Trophoblast cell (in vitro differentiated cells and primary cell): ENCODE data around the gene SGTA.

ENCODE experiments used
- DNase-seq, 2 donors: peaks; one replicate each; pipeline ENCODE4 v3.0.0-alpha.2; 2016
- H2AFZ ChIP-seq: 2 replicates; pipeline ENCODE4 v1.6.1; 2013; ENCODE audit warnings: low read length, moderate library complexity, mild to moderate bottlenecking; ENCODE audit not compliant: insufficient read depth, poor library complexity
- H2AK5ac ChIP-seq: 2 replicates; pipeline ENCODE4 v1.6.1; 2013; ENCODE audit warnings: mild to moderate bottlenecking, low read length
- H2BK120ac ChIP-seq: 2 replicates; pipeline ENCODE4 v1.6.1; 2013; ENCODE audit warnings: low read length, mild to moderate bottlenecking, moderate library complexity; ENCODE audit not compliant: insufficient read depth, poor library complexity
- H2BK12ac ChIP-seq: 2 replicates; pipeline ENCODE4 v1.6.1; 2013; ENCODE audit warnings: mild to moderate bottlenecking, low read length, moderate library complexity
- H2BK5ac ChIP-seq: 2 replicates; pipeline ENCODE4 v1.6.1; 2013; ENCODE audit warnings: low read length, low read depth, moderate library complexity, mild to moderate bottlenecking; ENCODE audit not compliant: poor library complexity
- H3K14ac ChIP-seq: 2 replicates; pipeline ENCODE4 v1.6.1; 2013; ENCODE audit warnings: mild to moderate bottlenecking, low read length
- H3K18ac ChIP-seq: 2 replicates; pipeline ENCODE4 v1.6.1; 2013; ENCODE audit warnings: mild to moderate bottlenecking, low read length
- H3K23ac ChIP-seq: 2 replicates; pipeline ENCODE4 v1.6.1; 2013; ENCODE audit warnings: low read length
- H3K27ac ChIP-seq: 2 replicates; pipeline ENCODE4 v1.5.1; 2013; ENCODE audit warnings: low read depth, mild to moderate bottlenecking, inconsistent platforms, low read length, moderate library complexity
- H3K27me3 ChIP-seq: 2 replicates; pipeline ENCODE4 v1.6.1; 2013; ENCODE audit warnings: inconsistent platforms, mild to moderate bottlenecking, low read length, moderate library complexity; ENCODE audit not compliant: insufficient read depth
- H3K36me3 ChIP-seq, 2 experiments: 1 replicate in 1 of 2; 2 replicates in 1 of 2; pipeline ENCODE4 v1.6.1; 2013; ENCODE audit warnings: low read length in 2 of 2, mild to moderate bottlenecking in 2 of 2, moderate library complexity in 1 of 2; ENCODE audit not compliant: insufficient read depth in 2 of 2, control insufficient read depth in 1 of 2
- H3K4ac ChIP-seq: 2 replicates; pipeline ENCODE4 v1.6.1; 2013; ENCODE audit warnings: low read depth, mild to moderate bottlenecking, low read length, moderate library complexity
- H3K4me1 ChIP-seq, 2 experiments: 1 replicate in 1 of 2; 2 replicates in 1 of 2; pipeline ENCODE4 v1.6.1; 2013; ENCODE audit warnings: low read length in 2 of 2, mild to moderate bottlenecking in 2 of 2, moderate library complexity in 1 of 2; ENCODE audit not compliant: insufficient read depth in 2 of 2, control insufficient read depth in 1 of 2
- H3K4me2 ChIP-seq: 2 replicates; pipeline ENCODE4 v1.6.1; 2013; ENCODE audit warnings: inconsistent platforms, mild to moderate bottlenecking, low read length, moderate library complexity
- H3K4me3 ChIP-seq: 2 replicates; pipeline ENCODE4 v1.5.1; 2013; ENCODE audit warnings: mild to moderate bottlenecking, low read depth, low read length, inconsistent platforms
- H3K79me1 ChIP-seq: one replicate; pipeline ENCODE4 v1.6.1; 2013; ENCODE audit warnings: low read length
- H3K79me2 ChIP-seq: 2 replicates; pipeline ENCODE4 v1.6.1; 2013; ENCODE audit warnings: low read length, mild to moderate bottlenecking; ENCODE audit not compliant: control insufficient read depth, insufficient read depth, poor library complexity
- H3K9ac ChIP-seq: 2 replicates; pipeline ENCODE4 v1.6.1; 2013; ENCODE audit warnings: mild to moderate bottlenecking, low read length
- H3K9me3 ChIP-seq: 2 replicates; pipeline ENCODE4 v1.6.1; 2013; ENCODE audit warnings: low read depth, mild to moderate bottlenecking, control low read depth, inconsistent platforms, low read length; ENCODE audit not compliant: insufficient read depth
- H4K12ac ChIP-seq: 2 replicates; pipeline ENCODE4 v1.6.1; 2013; ENCODE audit warnings: low read depth, mild to moderate bottlenecking, low read length, moderate library complexity
- H4K8ac ChIP-seq: 2 replicates; pipeline ENCODE4 v1.6.1; 2013; ENCODE audit warnings: low read depth, mild to moderate bottlenecking, low read length, moderate library complexity
- H4K91ac ChIP-seq: one replicate; pipeline ENCODE4 v1.6.1; 2013; ENCODE audit warnings: low read depth, mild to moderate bottlenecking, low read length, moderate library complexity
- WGBS: extraction: QIAGEN DNeasy Blood & Tissue Kit; methylation state at CpG from one replicate; pipeline ENCODE4 v1.1.7; 2013; ENCODE audit warnings: missing lambda C conversion rate; ENCODE audit not compliant: insufficient read length, insufficient coverage; ENCODE audit errors: extremely low coverage; 5-methylcytosine and 5-hydroxymethylcytosine counted together

Gene SGTA

GRCh38 chr19:2771786-2772674, 11.0 kb downstream of the SGTA start:
- Histone ChIP-seq H3K4me2 (no peak overlapping the region), H3K27me3 (no peaks in the 10 kb centered on the region), H3K36me3 (peaks cover 46 to 55% of the 10 kb centered on the region in 2 experiments), H3K4me1 (peaks cover 21 to 22% of the 10 kb centered on the region in 2 experiments), H2BK12ac (no peak overlapping the region), H3K79me2 (peaks cover 24% of the 10 kb centered on the region), H2BK120ac (no peak overlapping the region), H3K9me3 (no peaks in the 10 kb centered on the region), H3K14ac (no peak overlapping the region), H2BK5ac (no peak overlapping the region), H3K79me1 (no peaks in the 10 kb centered on the region), H3K4ac (peak overlapping the region; percentile 77), H2AFZ (no peak overlapping the region), H4K91ac (no peak overlapping the region), H4K8ac (no peak overlapping the region), H3K4me3 (peak overlapping the region; percentile 29), H3K27ac (peak overlapping the region; percentile 24), H3K9ac (no peak overlapping the region), H3K18ac (no peak overlapping the region), H2AK5ac (no peak overlapping the region), H4K12ac (no peak overlapping the region), H3K23ac (no peak overlapping the region)
- DNase-seq = no peak
- no CpG with 5 or more reads among the region's 29 CpGs for WGBS

- no peak overlapping the region for H4K12ac ChIP-seq
- no peak overlapping the region for H2BK12ac ChIP-seq
- no peak overlapping the region for H3K4me2 ChIP-seq
- no peak overlapping the region for H2AFZ ChIP-seq
- H3K4me3 ChIP-seq = no peak overlapping the region
- H3K36me3 ChIP-seq = peaks cover 61 to 64% of the 10 kb centered on the region in 2 experiments
- WGBS = no CpG with 5 or more reads among the region's 40 CpGs
- no peak overlapping the region for H4K8ac ChIP-seq
- peaks cover 15% of the 10 kb centered on the region for H3K79me2 ChIP-seq
- H3K27ac ChIP-seq = no peak overlapping the region
- no peak overlapping the region for H3K14ac ChIP-seq
- H3K9me3 ChIP-seq = no peaks in the 10 kb centered on the region
- H2AK5ac ChIP-seq = no peak overlapping the region
- no peaks in the 10 kb centered on the region for H3K79me1 ChIP-seq
- H2BK5ac ChIP-seq = no peak overlapping the region
- no peak overlapping the region for H3K18ac ChIP-seq
- peaks cover 14% of the 10 kb centered on the region in 2 experiments for H3K4me1 ChIP-seq
- no peaks in the 10 kb centered on the region for H3K27me3 ChIP-seq
- H2BK120ac ChIP-seq = no peak overlapping the region
- no peak overlapping the region for H4K91ac ChIP-seq
- no peak for DNase-seq
- H3K9ac ChIP-seq = no peak overlapping the region
- peak overlapping the region; percentile 35 for H3K4ac ChIP-seq
- no peak overlapping the region for H3K23ac ChIP-seq
Measured at GRCh38 chr19:2770055-2771013, 12.7 kb downstream of the SGTA start.

- no peak overlapping the region for H3K9ac ChIP-seq
- no peak overlapping the region for H3K23ac ChIP-seq
- no peak overlapping the region for H2BK12ac ChIP-seq
- no peaks in the 10 kb centered on the region for H3K27me3 ChIP-seq
- no peak overlapping the region for H4K91ac ChIP-seq
- no peak for DNase-seq
- H3K9me3 ChIP-seq = no peaks in the 10 kb centered on the region
- no peak overlapping the region for H4K12ac ChIP-seq
- H2AFZ ChIP-seq = no peak overlapping the region
- H3K4me2 ChIP-seq = no peak overlapping the region
- no peak overlapping the region for H2BK5ac ChIP-seq
- H3K79me2 ChIP-seq = peaks cover 6% of the 10 kb centered on the region
- no CpG with 5 or more reads among the region's 8 CpGs for WGBS
- peaks cover 9 to 12% of the 10 kb centered on the region in 2 experiments for H3K4me1 ChIP-seq
- no peaks in the 10 kb centered on the region for H3K79me1 ChIP-seq
- H2AK5ac ChIP-seq = no peak overlapping the region
- no peak overlapping the region for H3K14ac ChIP-seq
- H3K4ac ChIP-seq = peak overlapping the region; percentile 3
- H4K8ac ChIP-seq = no peak overlapping the region
- no peak overlapping the region for H2BK120ac ChIP-seq
- peaks cover 65 to 69% of the 10 kb centered on the region in 2 experiments for H3K36me3 ChIP-seq
- H3K18ac ChIP-seq = no peak overlapping the region
- H3K4me3 ChIP-seq = no peak overlapping the region
- no peak overlapping the region for H3K27ac ChIP-seq
Measured at GRCh38 chr19:2769218-2769617, 13.9 kb downstream of the SGTA start.

GRCh38 chr19:2768365-2769132, 14.5 kb downstream of the SGTA start:
- Histone ChIP-seq H3K79me1 (no peaks in the 10 kb centered on the region), H2AFZ (no peak overlapping the region), H4K91ac (no peak overlapping the region), H4K8ac (no peak overlapping the region), H3K23ac (no peak overlapping the region), H3K4me1 (peaks cover 9 to 12% of the 10 kb centered on the region in 2 experiments), H2BK5ac (no peak overlapping the region), H3K4me2 (no peak overlapping the region), H3K27ac (no peak overlapping the region), H3K79me2 (peaks cover 4% of the 10 kb centered on the region), H3K18ac (no peak overlapping the region), H3K9me3 (no peaks in the 10 kb centered on the region), H3K36me3 (peaks cover 67 to 68% of the 10 kb centered on the region in 2 experiments), H3K4me3 (no peak overlapping the region), H2AK5ac (no peak overlapping the region), H2BK12ac (no peak overlapping the region), H3K9ac (no peak overlapping the region), H3K27me3 (no peaks in the 10 kb centered on the region), H3K4ac (no peak overlapping the region), H2BK120ac (no peak overlapping the region), H3K14ac (no peak overlapping the region), H4K12ac (no peak overlapping the region)
- no CpG with 5 or more reads among the region's 29 CpGs for WGBS
- DNase-seq = no peak
